HCT116 (cell line): ENCODE results near the gene CISTR. TPM values are rescaled to one million over a fixed set of nuclear protein-coding genes. Genes with fewer than 3 reads are reported as not detected.

Experiments
- ATAC-seq: fragments of 200-7000 bp; cut with Tn5 transposase; 2 replicates; pipeline ENCODE4 v1.9.1; 2020; ENCODE audit warnings: mild to moderate bottlenecking, moderate library complexity
- BruUV-seq: library from RNA; stranded (reverse); fragments of 400-500 nt; replicated peaks from 2 replicates; lab custom pipeline; 2021; lab: Mats Ljungman, UMichigan
- CTCF ChIA-PET: fragments of 300-600 bp; sonication (Branson Sonifier 250); formaldehyde crosslinking; loops from one replicate; lab custom pipeline; 2021; ENCODE audit warnings: antibody characterized with exemption; lab: Charles Lee
- POLR2A ChIA-PET: fragments of 300-600, 350-600 bp; sonication (Branson Sonifier 250); formaldehyde crosslinking; loops from one replicate; lab custom pipeline; 2021; ENCODE audit warnings: antibody characterized with exemption; lab: Charles Lee
- RAD21 ChIA-PET, 2 experiments: fragments of 300-600 bp; sonication (Branson Sonifier 250); formaldehyde crosslinking; loops; one replicate each; lab custom pipeline; 2023; ENCODE audit warnings: low total read pairs in 2 of 2; ENCODE audit not compliant: uncharacterized antibody in 2 of 2, unreplicated experiment in 2 of 2, low non-redundant PET in 1 of 2; lab: Charles Lee
- DNase-seq: peaks from one replicate; pipeline ENCODE4 v3.0.0-alpha.2; 2010; ENCODE audit warnings: low read depth, low spot score
- H2AFZ ChIP-seq: fragments of 200-600 bp; shearing (Covaris generic), sonication (generic); 2 replicates; pipeline ENCODE4 v1.6.1; 2017; ENCODE audit warnings: low read depth, mixed run types, mixed read lengths, antibody characterized with exemption, low read length; ENCODE audit not compliant: poor library complexity, severe bottlenecking
- H3K27ac ChIP-seq: 2 replicates; pipeline ENCODE4 v1.5.1; 2012; ENCODE audit warnings: low read depth, low read length
- H3K27me3 ChIP-seq: fragments of 200-600 bp; sonication (generic); 2 replicates; pipeline ENCODE4 v1.6.1; 2016; ENCODE audit warnings: mixed run types, low read length, mixed read lengths; ENCODE audit not compliant: insufficient read depth
- H3K36me3 ChIP-seq, 2 experiments: fragments of 200-500 bp in 1 of 2; fragments of 200-600 bp in 1 of 2; sonication (Bioruptor generic) in 1 of 2; sonication (generic) in 1 of 2; 2 replicates each; pipeline versions ENCODE4 v1.5.1 to v1.6.1; 2014 to 2016; ENCODE audit warnings: low read length in 2 of 2, inconsistent platforms in 1 of 2, mixed read lengths in 1 of 2, mixed run types in 1 of 2; ENCODE audit not compliant: insufficient read depth in 2 of 2, control insufficient read depth in 1 of 2
- H3K4me1 ChIP-seq, 2 experiments: fragments of 200-600 bp in 1 of 2; sonication (generic) in 1 of 2; 2 replicates each; pipeline versions ENCODE4 v1.5.1 to v1.6.1; 2012 to 2017; ENCODE audit warnings: low read length in 2 of 2, inconsistent platforms in 1 of 2, mild to moderate bottlenecking in 1 of 2, mixed read lengths in 1 of 2, mixed run types in 1 of 2, moderate library complexity in 1 of 2; ENCODE audit not compliant: insufficient read depth in 2 of 2, control insufficient read depth in 1 of 2
- H3K4me2 ChIP-seq: fragments of 200-600 bp; sonication (generic); 2 replicates; pipeline ENCODE4 v1.6.1; 2017; ENCODE audit warnings: mixed run types, low read length, mixed read lengths
- H3K4me3 ChIP-seq, 2 experiments: fragments of 200-600 bp in 1 of 2; sonication (generic) in 1 of 2; replicated peaks in 1 of 2; 2 replicates each; pipeline ENCODE4 v1.5.1; 2011 to 2016; ENCODE audit warnings: low read length in 2 of 2, control low read depth in 1 of 2, low read depth in 1 of 2, mild to moderate bottlenecking in 1 of 2, mixed read lengths in 1 of 2, mixed run types in 1 of 2
- H3K79me2 ChIP-seq: fragments of 200-600 bp; sonication (generic); 2 replicates; pipeline ENCODE4 v1.6.1; 2017; ENCODE audit warnings: mild to moderate bottlenecking, mixed run types, low read length, moderate library complexity, mixed read lengths; ENCODE audit not compliant: insufficient read depth
- H3K9ac ChIP-seq: fragments of 200-600 bp; sonication (generic); 2 replicates; pipeline ENCODE4 v1.6.1; 2016; ENCODE audit warnings: low read length, mixed read lengths
- H3K9me2 ChIP-seq: fragments of 200-600 bp; sonication (generic), shearing (Covaris generic); 2 replicates; pipeline ENCODE4 v1.6.1; 2017; ENCODE audit warnings: mixed run types, mild to moderate bottlenecking, moderate library complexity; ENCODE audit not compliant: insufficient read depth
- H3K9me3 ChIP-seq, 2 experiments: fragments of 200-500 bp in 1 of 2; fragments of 200-600 bp in 1 of 2; sonication (Bioruptor generic) in 1 of 2; sonication (generic) in 1 of 2; 2 replicates each; pipeline ENCODE4 v1.6.1; 2014 to 2017; ENCODE audit warnings: low read length in 2 of 2, mixed read lengths in 2 of 2, inconsistent platforms in 1 of 2, low read depth in 1 of 2, mild to moderate bottlenecking in 1 of 2, mixed run types in 1 of 2, moderate library complexity in 1 of 2; ENCODE audit not compliant: control insufficient read depth in 1 of 2, insufficient read depth in 1 of 2
- H4K20me1 ChIP-seq: fragments of 200-600 bp; sonication (generic), shearing (Covaris generic); 2 replicates; pipeline ENCODE4 v1.6.1; 2017; ENCODE audit warnings: mixed run types, mild to moderate bottlenecking, moderate library complexity; ENCODE audit not compliant: insufficient read depth
- ATF3 ChIP-seq: IDR thresholded peaks from 2 replicates; pipeline ENCODE4 v1.6.1; 2012
- EGR1 ChIP-seq: IDR thresholded peaks from 2 replicates; pipeline ENCODE4 v1.6.1; 2012; ENCODE audit warnings: low read depth
- ELF1 ChIP-seq: IDR thresholded peaks from 2 replicates; pipeline ENCODE4 v1.6.1; 2012; ENCODE audit warnings: low read depth, borderline replicate concordance
- EZH2 ChIP-seq: fragments of 200-600 bp; sonication (generic); IDR thresholded peaks from 2 replicates; pipeline ENCODE4 v1.6.1; 2017; ENCODE audit warnings: antibody characterized with exemption, mixed run types
- EZH2phosphoT487 ChIP-seq: fragments of 200-600 bp; IDR thresholded peaks from 2 replicates; pipeline ENCODE4 v1.6.1; 2018; ENCODE audit warnings: antibody characterized with exemption, borderline replicate concordance
- FOSL1 ChIP-seq: IDR thresholded peaks from 2 replicates; pipeline ENCODE4 v1.6.1; 2012; ENCODE audit warnings: low read depth
- POLR2A ChIP-seq: IDR thresholded peaks from 2 replicates; pipeline ENCODE4 v1.7.0; 2011; ENCODE audit warnings: borderline replicate concordance; ENCODE audit not compliant: insufficient read depth, insufficient read length; ENCODE audit errors: extremely low read depth
- REST ChIP-seq: IDR thresholded peaks from 2 replicates; pipeline ENCODE4 v1.6.1; 2012; ENCODE audit warnings: low read depth
- YY1 ChIP-seq: IDR thresholded peaks from 2 replicates; pipeline ENCODE4 v1.6.1; 2011; ENCODE audit warnings: low read length, low read depth, moderate library complexity, mild to moderate bottlenecking; ENCODE audit not compliant: insufficient replicate concordance; ENCODE audit errors: extremely low read depth
- ZFX ChIP-seq: fragments of 450-650 bp; IDR thresholded peaks from 2 replicates; pipeline ENCODE4 v1.6.1; 2017
- ZNF274 ChIP-seq: fragments of 200-500 bp; sonication (Bioruptor generic); IDR thresholded peaks from 2 replicates; pipeline ENCODE4 v1.6.1; 2014; ENCODE audit warnings: mild to moderate bottlenecking, low read depth, low read length, inconsistent platforms
- intact Hi-C: fragments of 100-400 bp; cut with micrococcal nuclease; formaldehyde crosslinking; loops from 2 replicates; pipeline ENCODE4 v1.10.0; 2022
- total RNA-seq: library from RNA; stranded (reverse); gene quantifications from one replicate; pipeline ENCODE4 v1.2.1, GENCODE V29; 2021; ENCODE audit not compliant: unreplicated experiment

Gene CISTR
- total RNA-seq, 1 experiment from 2014 or later: not detected

- BruUV-seq: no TSS peak
- Histone ChIP-seq H3K27me3 (no peaks in the 10 kb centered on the region), H3K79me2 (no peaks in the 10 kb centered on the region), H3K27ac (no peak overlapping the region), H3K36me3 (no peaks in the 10 kb centered on the region; a peak in 1 of 4 replicates), H4K20me1 (no peaks in the 10 kb centered on the region), H3K4me2 (no peak overlapping the region), H3K9me2 (no peaks in the 10 kb centered on the region), H3K9me3 (no peaks in the 10 kb centered on the region), H3K9ac (no peak overlapping the region), H3K4me1 (peaks cover 10 to 19% of the 10 kb centered on the region in 2 experiments), H3K4me3 (no peak overlapping the region), H2AFZ (no peak overlapping the region)
- intact Hi-C loops: no loop called here
- ATAC-seq (no peak), DNase-seq (no peak)
- CTCF ChIA-PET: interaction anchor here (1.2 kb wide), 1 partner anchor 21 kb away, joined by 4 read pairs; no protein-coding TSS in a partner anchor
- TF ChIP-seq ZNF274 (no peak), REST (no peak), EGR1 (no peak), EZH2phosphoT487 (no peak), YY1 (no peak), ZFX (no peak), ELF1 (no peak), POLR2A (no peak), FOSL1 (no peak), EZH2 (no peak), ATF3 (no peak)
- POLR2A ChIA-PET: no interaction called here
- RAD21 ChIA-PET: no interaction called here
These were observed 29.2 kb downstream of the CISTR start for GRCh38 chr12:53722450-53723041.
